Upper lobe of left lung (tissue), 6 donors: ENCODE data around the gene CCDC126. TPM values are rescaled to one million over a fixed set of nuclear protein-coding genes. Genes with fewer than 3 reads are reported as not detected.
A peak's percentile ranks its signal among the peaks of the same experiment; 100 is the strongest.
"Not testable (repeated sequence)": the region's sequence is repeated elsewhere in the genome, so short reads cannot be mapped to it uniquely, and the experiment has no call there.

Source experiments
- ATAC-seq, 2 donors: fragments of 200-7000 bp; cut with Tn5 transposase; one replicate each; pipeline ENCODE4 v1.9.1; 2022; ENCODE audit warnings: mild to moderate bottlenecking in 2 of 2, moderate library complexity in 2 of 2; ENCODE audit not compliant: low FRiP score in 2 of 2
- DNase-seq, 2 donors: peaks; one replicate each; pipeline ENCODE4 v3.0.0-alpha.2; 2019 to 2020
- H3K27ac ChIP-seq, 4 donors: fragments of 200-600 bp; sonication (generic); one replicate each; pipeline ENCODE4 v1.5.1; 2016 to 2019
- H3K27me3 ChIP-seq, 4 donors: fragments of 200-600 bp; sonication (generic); one replicate each; pipeline ENCODE4 v1.5.1; 2017 to 2019
- H3K36me3 ChIP-seq, 4 donors: fragments of 200-600 bp; sonication (generic); one replicate each; pipeline ENCODE4 v1.5.1; 2016 to 2019
- H3K4me1 ChIP-seq, 4 donors: fragments of 200-600 bp; sonication (generic); one replicate each; pipeline ENCODE4 v1.5.1; 2018 to 2019
- H3K4me3 ChIP-seq, 4 donors: fragments of 200-600 bp; sonication (generic); one replicate each; pipeline ENCODE4 v1.5.1; 2017 to 2019; ENCODE audit warnings: mild to moderate bottlenecking in 2 of 4, moderate library complexity in 1 of 4
- H3K9me3 ChIP-seq, 4 donors: fragments of 200-600 bp; sonication (generic); one replicate each; pipeline ENCODE4 v1.5.1; 2018 to 2019
- EP300 ChIP-seq, 4 donors: sonication (generic); formaldehyde crosslinking; IDR thresholded peaks; one replicate each; pipeline ENCODE4 v1.5.1; 2017; ENCODE audit warnings: antibody characterized with exemption in 4 of 4, control low read depth in 2 of 4
- POLR2A ChIP-seq, 4 donors: fragments of 450-650 bp; IDR thresholded peaks; one replicate each; pipeline ENCODE4 v1.5.1; 2016 to 2017; ENCODE audit warnings: antibody characterized with exemption in 4 of 4, mild to moderate bottlenecking in 2 of 4
- POLR2AphosphoS5 ChIP-seq, 2 donors: sonication (generic); formaldehyde crosslinking; IDR thresholded peaks; one replicate each; pipeline ENCODE4 v1.5.1; 2017; ENCODE audit warnings: antibody characterized with exemption in 2 of 2
- WGBS, 2 donors: methylation state at CpG; one replicate each; pipeline ENCODE4 v1.1.5; 2017 to 2018; 5-methylcytosine and 5-hydroxymethylcytosine counted together
- total RNA-seq, 6 donors: library from RNA; depleted of rRNA in 4 of 6; stranded (reverse); fragments of >200 nt in 4 of 6; gene quantifications; one replicate each; pipeline versions ENCODE4 v1.1.0 to v1.2.1, GENCODE V29; 2016 to 2021
- TF ChIP-seq, protein P1 (sequence below), 6 experiments: fragments of 450-650 bp in 4 of 6; fragments of 200-600 bp in 2 of 6; sonication (generic) in 2 of 6; IDR thresholded peaks; one replicate each; pipeline ENCODE4 v1.5.1; 2016 to 2019; ENCODE audit warnings: antibody characterized with exemption in 6 of 6
- donor health status: DM: no; HTN: no; CAD: no; lungs with moderate emphysema.
- donor health status: DM: no; HTN: yes; CAD: no; lungs with severe emphysema.

CCDC126 gene, protein sequence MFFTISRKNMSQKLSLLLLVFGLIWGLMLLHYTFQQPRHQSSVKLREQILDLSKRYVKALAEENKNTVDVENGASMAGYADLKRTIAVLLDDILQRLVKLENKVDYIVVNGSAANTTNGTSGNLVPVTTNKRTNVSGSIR
- 10 to 100 TPM; 11.5 to 48.2 (median 14.7) TPM for total RNA-seq

DNA sequence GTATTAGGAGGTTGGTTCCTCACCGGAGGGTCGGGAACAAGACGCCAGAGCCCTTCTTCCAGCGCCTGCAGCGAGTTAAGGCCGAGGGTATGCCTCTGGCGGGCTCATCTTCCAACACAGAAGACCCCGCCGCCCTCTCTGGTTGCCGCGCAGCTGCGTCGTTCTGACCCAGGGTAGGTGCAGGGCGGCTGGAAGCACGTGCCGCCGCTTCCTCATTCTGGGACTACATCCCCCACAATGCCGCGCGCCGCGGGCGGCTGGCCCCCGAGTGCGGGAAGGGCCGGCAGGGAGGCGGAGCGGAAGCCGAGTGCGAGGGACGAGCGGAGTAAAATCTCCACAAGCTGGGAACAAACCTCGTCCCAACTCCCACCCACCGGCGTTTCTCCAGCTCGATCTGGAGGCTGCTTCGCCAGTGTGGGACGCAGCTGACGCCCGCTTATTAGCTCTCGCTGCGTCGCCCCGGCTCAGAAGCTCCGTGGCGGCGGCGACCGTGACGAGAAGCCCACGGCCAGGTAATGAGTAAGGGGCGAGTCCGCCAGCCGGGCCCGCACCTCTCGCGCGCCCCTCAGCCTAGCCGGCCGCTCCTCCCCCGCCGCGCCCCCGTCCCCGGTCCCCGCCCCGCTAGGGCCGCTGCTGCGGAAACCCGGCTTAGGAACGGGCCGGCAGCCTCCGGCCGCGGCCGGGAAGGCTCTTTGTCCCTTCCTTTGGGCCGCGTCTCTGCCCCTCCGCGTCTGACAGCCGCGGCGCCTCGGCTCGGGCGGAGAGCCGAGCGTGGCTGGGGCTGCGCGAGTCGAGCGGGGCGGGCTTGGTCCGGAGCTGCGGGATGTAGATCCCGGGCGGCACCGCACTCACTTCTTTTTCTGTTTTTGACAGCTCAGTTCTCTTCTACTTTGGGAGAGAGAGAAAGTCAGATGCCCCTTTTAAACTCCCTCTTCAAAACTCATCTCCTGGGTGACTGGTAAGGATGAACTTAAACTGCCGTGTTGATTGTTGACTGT, at the start of gene CCDC126:
CCDC126 (plus strand) TSS at position 289 of the 998 bp plus-strand sequence. CDS start 13,934 bp downstream, outside the sequence.
- DNase-seq = peak; percentile 94 to 98
- WGBS, 2 donors = 3 to 4% methylated on average over 44 to 66 of the region's 99 CpGs

DNA sequence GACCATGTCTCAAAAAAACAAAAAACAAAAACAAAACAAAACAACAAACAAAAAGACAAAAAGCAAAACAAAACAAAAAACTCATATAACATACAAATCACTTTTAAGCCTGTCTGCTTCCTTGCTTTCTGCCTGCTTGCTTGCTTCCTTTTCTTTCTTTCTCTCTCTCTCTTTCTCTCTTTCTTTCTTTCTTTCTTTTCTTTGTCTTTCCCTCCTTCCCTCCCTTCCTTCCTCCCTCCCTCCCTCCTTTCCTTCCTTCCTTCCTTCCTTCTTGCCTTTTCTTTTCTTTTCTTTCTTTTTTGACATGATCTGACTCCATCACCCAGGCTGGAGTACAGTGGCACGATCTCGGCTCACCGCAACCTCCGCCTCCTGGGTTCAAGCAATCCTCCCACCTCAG, 49.5 kb upstream of the CCDC126 start:
- 90% methylated on average over 4 of the region's 4 CpGs for WGBS, 2 donors
- Histone ChIP-seq H3K27ac (no peak overlapping the region), H3K4me1 (peaks cover 0 to 7% (median 0%) of the 10 kb centered on the region in 4 donors), H3K27me3 (no peaks in the 10 kb centered on the region), H3K4me3 (no peak overlapping the region), H3K36me3 (no peaks in the 10 kb centered on the region), H3K9me3 (no peaks in the 10 kb centered on the region)
- ATAC-seq (no peak), DNase-seq (no peak)
- TF ChIP-seq EP300 (IDR thresholded peaks at IDR 0.05) (no peak), POLR2AphosphoS5 (IDR thresholded peaks at IDR 0.05) (no peak), POLR2A (IDR thresholded peaks at IDR 0.05) (no peak)
- TF ChIP-seq, protein P1, sequence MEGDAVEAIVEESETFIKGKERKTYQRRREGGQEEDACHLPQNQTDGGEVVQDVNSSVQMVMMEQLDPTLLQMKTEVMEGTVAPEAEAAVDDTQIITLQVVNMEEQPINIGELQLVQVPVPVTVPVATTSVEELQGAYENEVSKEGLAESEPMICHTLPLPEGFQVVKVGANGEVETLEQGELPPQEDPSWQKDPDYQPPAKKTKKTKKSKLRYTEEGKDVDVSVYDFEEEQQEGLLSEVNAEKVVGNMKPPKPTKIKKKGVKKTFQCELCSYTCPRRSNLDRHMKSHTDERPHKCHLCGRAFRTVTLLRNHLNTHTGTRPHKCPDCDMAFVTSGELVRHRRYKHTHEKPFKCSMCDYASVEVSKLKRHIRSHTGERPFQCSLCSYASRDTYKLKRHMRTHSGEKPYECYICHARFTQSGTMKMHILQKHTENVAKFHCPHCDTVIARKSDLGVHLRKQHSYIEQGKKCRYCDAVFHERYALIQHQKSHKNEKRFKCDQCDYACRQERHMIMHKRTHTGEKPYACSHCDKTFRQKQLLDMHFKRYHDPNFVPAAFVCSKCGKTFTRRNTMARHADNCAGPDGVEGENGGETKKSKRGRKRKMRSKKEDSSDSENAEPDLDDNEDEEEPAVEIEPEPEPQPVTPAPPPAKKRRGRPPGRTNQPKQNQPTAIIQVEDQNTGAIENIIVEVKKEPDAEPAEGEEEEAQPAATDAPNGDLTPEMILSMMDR (IDR thresholded peaks at IDR 0.05) = no peak

More for the DNA sequence above, at the start of gene CCDC126:
- TF ChIP-seq POLR2A (IDR thresholded peaks at IDR 0.05) (peak in 2 of 4 donors; percentile 53 to 70), EP300 (IDR thresholded peaks at IDR 0.05) (no peak), POLR2AphosphoS5 (IDR thresholded peaks at IDR 0.05) (peak; percentile 81)
- TF ChIP-seq, protein P1 (IDR thresholded peaks at IDR 0.05) = peak in 2 of 6 experiments; percentile 22 to 25
- Histone ChIP-seq H3K4me1 (peaks cover 10 to 19% (median 14%) of the 10 kb centered on the region in 4 donors), H3K4me3 (peak within 1 kb of the TSS; percentile 59 to 97 (median 79)), H3K9me3 (no peaks in the 10 kb centered on the region), H3K27me3 (no peaks in the 10 kb centered on the region), H3K36me3 (no peaks in the 10 kb centered on the region), H3K27ac (peak within 1 kb of the TSS; percentile 95 to 97 (median 97))
- peak; percentile 97 to 99 for ATAC-seq

DNA sequence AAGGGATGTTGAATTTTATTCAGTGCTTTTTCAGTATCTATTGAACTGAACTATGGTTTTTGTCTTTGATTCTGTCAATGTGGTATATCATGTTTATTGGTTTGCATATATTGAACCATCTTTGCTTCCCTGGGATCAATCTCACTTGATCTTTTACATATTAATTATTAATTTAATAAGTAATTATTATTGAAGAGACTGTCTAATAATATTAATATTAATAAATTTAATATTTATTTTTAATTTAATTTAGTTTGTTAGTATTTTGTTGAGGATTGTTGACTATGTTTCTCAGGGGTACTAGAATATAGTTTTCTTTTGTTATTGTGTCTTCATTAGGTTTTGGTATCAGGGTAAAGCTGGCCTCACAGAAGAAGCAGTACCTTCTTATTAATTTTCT, 38.9 kb upstream of the CCDC126 start:
- Histone ChIP-seq H3K27ac (no peak overlapping the region), H3K4me3 (no peak overlapping the region)
- TF ChIP-seq EP300 (IDR thresholded peaks at IDR 0.05) (no peak), POLR2A (IDR thresholded peaks at IDR 0.05) (no peak), POLR2AphosphoS5 (IDR thresholded peaks at IDR 0.05) (no peak)
- TF ChIP-seq, protein P1 (IDR thresholded peaks at IDR 0.05) = no peak

DNA sequence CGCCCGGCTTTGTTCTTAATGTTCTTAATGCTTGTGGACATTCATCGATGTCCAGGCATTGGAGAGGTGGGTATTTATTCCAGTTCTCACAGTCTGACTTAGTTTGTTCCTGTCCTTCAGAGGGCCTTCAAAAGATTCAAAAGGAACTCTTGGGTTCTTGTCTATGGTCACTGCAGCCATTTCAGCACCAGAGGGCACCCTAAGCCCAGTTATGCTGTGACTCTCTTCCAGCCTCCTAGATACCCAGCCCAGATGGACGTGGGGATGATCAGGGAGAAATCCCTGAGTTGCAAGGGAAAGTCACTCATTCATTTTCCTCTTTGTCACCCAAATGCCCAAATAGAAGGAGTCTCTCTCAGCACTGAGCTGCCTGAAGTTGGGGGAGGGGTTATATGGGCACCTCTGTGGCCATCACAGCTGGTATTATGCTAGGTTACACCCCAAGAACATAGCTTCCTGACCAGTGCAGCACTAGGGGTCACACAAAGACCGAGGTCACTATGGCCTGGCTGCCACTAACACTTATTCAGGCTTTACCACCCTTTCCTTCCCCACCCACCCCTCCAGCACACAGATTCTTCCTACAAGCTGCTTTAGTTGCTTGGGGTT, 26.5 kb upstream of the CCDC126 start:
- Histone ChIP-seq H3K4me3 (no peak overlapping the region), H3K27me3 (no peaks in the 10 kb centered on the region), H3K4me1 (peaks cover 0 to 4% (median 0%) of the 10 kb centered on the region in 4 donors), H3K9me3 (no peaks in the 10 kb centered on the region), H3K36me3 (no peaks in the 10 kb centered on the region), H3K27ac (no peak overlapping the region)
- 15 to 30% methylated on average over 5 of the region's 5 CpGs for WGBS, 2 donors
- peak; percentile 78 to 95 for ATAC-seq
- peak in 1 of 2 donors; percentile 66 for DNase-seq
- TF ChIP-seq, protein P1 (IDR thresholded peaks at IDR 0.05) = peak; percentile 70 to 87 (median 80)
- no peak for TF ChIP-seq EP300 (IDR thresholded peaks at IDR 0.05)

More for the DNA sequence above, 38.9 kb upstream of the CCDC126 start:
- no peaks in the 10 kb centered on the region for H3K9me3 ChIP-seq
- H3K4me1 ChIP-seq = no peaks in the 10 kb centered on the region
- H3K36me3 ChIP-seq = no peaks in the 10 kb centered on the region
- H3K27me3 ChIP-seq = no peaks in the 10 kb centered on the region
- ATAC-seq = no peak
- DNase-seq = no peak

GRCh38 chr7:23581975-23582374, 15.2 kb upstream of the CCDC126 start:
- not testable (repeated sequence) for H3K27me3 ChIP-seq, DNase-seq, H3K36me3 ChIP-seq, H3K4me1 ChIP-seq, H3K9me3 ChIP-seq, ATAC-seq, H3K4me3 ChIP-seq, H3K27ac ChIP-seq
- WGBS, 2 donors = 79 to 91% methylated on average over 1 of the region's 1 CpG

GRCh38 chr7:23585304-23585703, 11.9 kb upstream of the CCDC126 start:
- WGBS, 2 donors = 96 to 97% methylated on average over 10 of the region's 10 CpGs
- H3K4me1 ChIP-seq, H3K36me3 ChIP-seq, H3K27ac ChIP-seq, DNase-seq, H3K9me3 ChIP-seq, H3K4me3 ChIP-seq, H3K27me3 ChIP-seq: not testable (repeated sequence)
- peak in 1 of 2 donors; percentile 21 for ATAC-seq
